ENCODE measurements around the gene MSH4. TPM values are rescaled to one million over a fixed set of nuclear protein-coding genes. Genes with fewer than 3 reads are reported as not detected.

Gene MSH4
- total RNA-seq, 1 experiment from 2014 or later, result 0.33 TPM

DNA sequence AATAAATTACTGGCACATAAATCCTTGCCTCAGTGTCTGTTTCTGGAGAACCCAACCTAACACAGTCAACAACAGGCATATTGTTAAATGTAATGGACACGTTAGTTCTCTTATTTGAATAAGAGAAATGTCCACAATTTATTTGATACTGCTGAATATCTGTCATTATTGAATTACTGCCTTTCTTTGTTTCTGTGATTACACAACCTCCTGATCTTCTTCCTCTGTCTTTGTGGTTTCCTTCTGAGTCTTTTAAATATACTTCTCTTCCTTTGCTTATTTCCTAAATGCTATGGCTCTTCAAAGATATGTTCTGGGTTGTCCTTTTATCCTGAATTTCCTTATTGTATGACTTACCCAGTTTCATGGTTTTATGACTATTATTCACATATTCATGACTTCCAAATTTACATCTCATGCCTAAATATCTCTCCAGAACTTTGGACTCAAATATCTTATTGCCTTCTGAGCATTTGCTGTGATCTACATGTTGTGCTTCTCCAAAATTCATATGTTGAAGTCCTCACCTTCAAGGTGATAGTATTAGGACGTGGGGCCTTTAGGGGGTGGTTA lies 39.9 kb downstream of the MSH4 start:
- no peaks in the 10 kb centered on the region for H3K4me1 Mint-ChIP-seq
- H3K36me3 Mint-ChIP-seq, result no peaks in the 10 kb centered on the region
- H3K9me3 Mint-ChIP-seq, result peaks cover 32% of the 10 kb centered on the region
- ChIA-PET CTCF (no interaction called here), POLR2A (no interaction called here)
- H3K4me3 Mint-ChIP-seq, result no peak overlapping the region
- TF ChIP-seq SMAD3 (CRISPR knock-in tag; IDR thresholded peaks at IDR 0.05; ENCODE audit: borderline replicate concordance) (no peak), JUN (CRISPR knock-in tag; IDR thresholded peaks at IDR 0.05) (no peak), ZBTB21 (CRISPR knock-in tag; IDR thresholded peaks at IDR 0.05; ENCODE audit: borderline replicate concordance) (no peak)
- TF ChIP-seq, protein P1, sequence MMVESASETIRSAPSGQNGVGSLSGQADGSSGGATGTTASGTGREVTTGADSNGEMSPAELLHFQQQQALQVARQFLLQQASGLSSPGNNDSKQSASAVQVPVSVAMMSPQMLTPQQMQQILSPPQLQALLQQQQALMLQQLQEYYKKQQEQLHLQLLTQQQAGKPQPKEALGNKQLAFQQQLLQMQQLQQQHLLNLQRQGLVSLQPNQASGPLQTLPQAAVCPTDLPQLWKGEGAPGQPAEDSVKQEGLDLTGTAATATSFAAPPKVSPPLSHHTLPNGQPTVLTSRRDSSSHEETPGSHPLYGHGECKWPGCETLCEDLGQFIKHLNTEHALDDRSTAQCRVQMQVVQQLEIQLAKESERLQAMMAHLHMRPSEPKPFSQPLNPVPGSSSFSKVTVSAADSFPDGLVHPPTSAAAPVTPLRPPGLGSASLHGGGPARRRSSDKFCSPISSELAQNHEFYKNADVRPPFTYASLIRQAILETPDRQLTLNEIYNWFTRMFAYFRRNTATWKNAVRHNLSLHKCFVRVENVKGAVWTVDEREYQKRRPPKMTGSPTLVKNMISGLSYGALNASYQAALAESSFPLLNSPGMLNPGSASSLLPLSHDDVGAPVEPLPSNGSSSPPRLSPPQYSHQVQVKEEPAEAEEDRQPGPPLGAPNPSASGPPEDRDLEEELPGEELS (CRISPR knock-in tag; IDR thresholded peaks at IDR 0.05), result no peak
- DNase-seq (ENCODE audit: low spot score), result no peak
- no peak for ATAC-seq
- no peak overlapping the region for H3K27ac Mint-ChIP-seq
- peaks cover 6% of the 10 kb centered on the region for H3K27me3 Mint-ChIP-seq (ENCODE audit: low read depth)

DNA sequence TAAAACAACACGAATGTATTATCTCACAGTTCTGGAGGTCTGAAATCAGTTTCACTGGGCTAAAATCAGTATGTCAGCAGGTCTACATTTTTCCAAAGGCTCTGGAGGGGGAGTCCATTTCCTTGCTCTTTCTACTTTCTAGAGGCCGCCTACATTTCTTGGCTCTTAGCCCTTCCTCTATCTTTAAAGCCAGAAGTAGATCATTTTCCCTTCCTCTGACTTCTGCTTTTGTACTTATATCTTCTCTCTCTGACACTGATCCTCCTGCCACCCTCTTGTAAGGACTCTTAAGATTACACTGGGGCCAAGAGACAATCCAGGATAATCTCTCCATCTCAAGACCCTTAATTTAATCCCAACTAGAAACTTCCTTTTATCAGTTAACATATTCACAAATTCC lies 41.4 kb downstream of the MSH4 start:
- H3K4me3 Mint-ChIP-seq, result no peak overlapping the region
- DNase-seq (ENCODE audit: low spot score) (no peak), ATAC-seq (no peak)
- TF ChIP-seq, protein P2, sequence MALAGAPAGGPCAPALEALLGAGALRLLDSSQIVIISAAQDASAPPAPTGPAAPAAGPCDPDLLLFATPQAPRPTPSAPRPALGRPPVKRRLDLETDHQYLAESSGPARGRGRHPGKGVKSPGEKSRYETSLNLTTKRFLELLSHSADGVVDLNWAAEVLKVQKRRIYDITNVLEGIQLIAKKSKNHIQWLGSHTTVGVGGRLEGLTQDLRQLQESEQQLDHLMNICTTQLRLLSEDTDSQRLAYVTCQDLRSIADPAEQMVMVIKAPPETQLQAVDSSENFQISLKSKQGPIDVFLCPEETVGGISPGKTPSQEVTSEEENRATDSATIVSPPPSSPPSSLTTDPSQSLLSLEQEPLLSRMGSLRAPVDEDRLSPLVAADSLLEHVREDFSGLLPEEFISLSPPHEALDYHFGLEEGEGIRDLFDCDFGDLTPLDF (CRISPR knock-in tag; IDR thresholded peaks at IDR 0.05), result no peak
- TF ChIP-seq NR3C1 (CRISPR knock-in tag; conservative IDR thresholded peaks at IDR 0.05; ENCODE audit: low read depth) (no peak), SOX15 (CRISPR knock-in tag; IDR thresholded peaks at IDR 0.05) (no peak)
- TF ChIP-seq, protein P3, sequence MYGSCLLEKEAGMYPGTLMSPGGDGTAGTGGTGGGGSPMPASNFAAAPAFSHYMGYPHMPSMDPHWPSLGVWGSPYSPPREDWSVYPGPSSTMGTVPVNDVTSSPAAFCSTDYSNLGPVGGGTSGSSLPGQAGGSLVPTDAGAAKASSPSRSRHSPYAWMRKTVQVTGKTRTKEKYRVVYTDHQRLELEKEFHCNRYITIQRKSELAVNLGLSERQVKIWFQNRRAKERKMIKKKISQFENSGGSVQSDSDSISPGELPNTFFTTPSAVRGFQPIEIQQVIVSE (CRISPR knock-in tag; IDR thresholded peaks at IDR 0.05; ENCODE audit: borderline replicate concordance), result no peak
- ChIA-PET CTCF (no interaction called here), POLR2A (no interaction called here)
- H3K27me3 Mint-ChIP-seq (ENCODE audit: low read depth), result peaks cover 3% of the 10 kb centered on the region
- H3K9me3 Mint-ChIP-seq, result peaks cover 19% of the 10 kb centered on the region
- no peak overlapping the region for H3K27ac Mint-ChIP-seq
- no peaks in the 10 kb centered on the region for H3K36me3 Mint-ChIP-seq
- no peaks in the 10 kb centered on the region for H3K4me1 Mint-ChIP-seq

DNA sequence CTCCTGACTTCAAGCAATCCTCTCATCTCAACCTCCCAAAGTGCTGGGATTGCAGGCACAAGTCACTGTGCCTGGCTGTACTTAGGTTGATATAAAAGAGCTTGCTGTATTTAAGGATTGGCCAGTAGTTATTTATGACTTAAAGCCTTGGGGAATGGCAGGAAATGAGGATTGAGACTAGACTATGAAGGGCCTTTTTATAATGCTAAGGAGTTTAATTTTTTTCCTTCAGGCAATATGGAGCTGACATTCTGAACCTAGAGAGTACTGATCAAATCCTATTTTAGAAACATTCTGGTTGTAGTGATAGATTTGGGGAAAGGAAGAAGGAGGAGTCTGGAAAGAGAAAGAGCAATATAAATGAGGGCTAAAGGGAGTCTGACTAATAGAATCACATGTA lies 44.7 kb downstream of the MSH4 start:
- DNase-seq (ENCODE audit: low spot score) (no peak), ATAC-seq (no peak)
- H3K4me3 Mint-ChIP-seq, result no peak overlapping the region
- no peaks in the 10 kb centered on the region for H3K27me3 Mint-ChIP-seq (ENCODE audit: low read depth)
- no peak overlapping the region for H3K27ac Mint-ChIP-seq
- H3K36me3 Mint-ChIP-seq, result no peaks in the 10 kb centered on the region
- peaks cover 8% of the 10 kb centered on the region for H3K9me3 Mint-ChIP-seq
- H3K4me1 Mint-ChIP-seq, result no peaks in the 10 kb centered on the region
- CTCF ChIA-PET, result no interaction called here
- POLR2A ChIA-PET, result no interaction called here
- TF ChIP-seq, protein P4, sequence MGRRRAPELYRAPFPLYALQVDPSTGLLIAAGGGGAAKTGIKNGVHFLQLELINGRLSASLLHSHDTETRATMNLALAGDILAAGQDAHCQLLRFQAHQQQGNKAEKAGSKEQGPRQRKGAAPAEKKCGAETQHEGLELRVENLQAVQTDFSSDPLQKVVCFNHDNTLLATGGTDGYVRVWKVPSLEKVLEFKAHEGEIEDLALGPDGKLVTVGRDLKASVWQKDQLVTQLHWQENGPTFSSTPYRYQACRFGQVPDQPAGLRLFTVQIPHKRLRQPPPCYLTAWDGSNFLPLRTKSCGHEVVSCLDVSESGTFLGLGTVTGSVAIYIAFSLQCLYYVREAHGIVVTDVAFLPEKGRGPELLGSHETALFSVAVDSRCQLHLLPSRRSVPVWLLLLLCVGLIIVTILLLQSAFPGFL (CRISPR knock-in tag; IDR thresholded peaks at IDR 0.05; ENCODE audit: borderline replicate concordance), result no peak
- TF ChIP-seq, protein P5, sequence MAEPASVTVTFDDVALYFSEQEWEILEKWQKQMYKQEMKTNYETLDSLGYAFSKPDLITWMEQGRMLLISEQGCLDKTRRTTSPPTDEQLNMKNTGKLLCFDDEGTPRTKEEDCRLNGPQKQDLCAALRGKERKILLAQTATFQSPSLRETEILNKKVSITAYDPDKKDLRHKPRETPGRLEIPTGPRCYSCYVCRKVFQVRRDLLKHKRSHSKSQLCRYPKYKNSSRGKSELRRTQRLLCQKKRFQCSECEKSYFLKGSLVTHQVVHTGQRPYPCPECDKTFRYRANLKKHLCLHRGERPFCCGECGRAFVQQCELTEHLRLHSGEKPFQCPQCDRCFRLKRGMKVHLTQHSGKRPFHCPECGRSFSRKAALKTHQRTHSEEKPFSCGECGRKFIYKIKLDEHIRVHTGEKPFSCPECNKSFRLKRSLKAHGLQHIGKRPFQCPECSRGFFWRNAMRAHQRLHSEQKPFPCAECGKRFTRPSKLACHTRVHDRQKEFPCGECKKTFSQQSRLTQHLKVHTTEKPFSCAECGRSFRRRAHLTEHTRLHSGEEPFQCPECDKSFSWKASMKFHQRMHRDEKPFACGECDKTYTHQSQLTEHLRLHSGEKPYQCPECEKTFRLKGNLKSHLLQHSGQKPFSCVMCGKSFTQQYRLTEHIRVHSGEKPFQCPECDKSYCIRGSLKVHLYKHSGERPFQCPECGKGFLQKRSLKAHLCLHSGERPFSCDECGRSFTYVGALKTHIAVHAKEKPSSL (CRISPR knock-in tag; conservative IDR thresholded peaks at IDR 0.05), result no peak
- TF ChIP-seq, protein P6, sequence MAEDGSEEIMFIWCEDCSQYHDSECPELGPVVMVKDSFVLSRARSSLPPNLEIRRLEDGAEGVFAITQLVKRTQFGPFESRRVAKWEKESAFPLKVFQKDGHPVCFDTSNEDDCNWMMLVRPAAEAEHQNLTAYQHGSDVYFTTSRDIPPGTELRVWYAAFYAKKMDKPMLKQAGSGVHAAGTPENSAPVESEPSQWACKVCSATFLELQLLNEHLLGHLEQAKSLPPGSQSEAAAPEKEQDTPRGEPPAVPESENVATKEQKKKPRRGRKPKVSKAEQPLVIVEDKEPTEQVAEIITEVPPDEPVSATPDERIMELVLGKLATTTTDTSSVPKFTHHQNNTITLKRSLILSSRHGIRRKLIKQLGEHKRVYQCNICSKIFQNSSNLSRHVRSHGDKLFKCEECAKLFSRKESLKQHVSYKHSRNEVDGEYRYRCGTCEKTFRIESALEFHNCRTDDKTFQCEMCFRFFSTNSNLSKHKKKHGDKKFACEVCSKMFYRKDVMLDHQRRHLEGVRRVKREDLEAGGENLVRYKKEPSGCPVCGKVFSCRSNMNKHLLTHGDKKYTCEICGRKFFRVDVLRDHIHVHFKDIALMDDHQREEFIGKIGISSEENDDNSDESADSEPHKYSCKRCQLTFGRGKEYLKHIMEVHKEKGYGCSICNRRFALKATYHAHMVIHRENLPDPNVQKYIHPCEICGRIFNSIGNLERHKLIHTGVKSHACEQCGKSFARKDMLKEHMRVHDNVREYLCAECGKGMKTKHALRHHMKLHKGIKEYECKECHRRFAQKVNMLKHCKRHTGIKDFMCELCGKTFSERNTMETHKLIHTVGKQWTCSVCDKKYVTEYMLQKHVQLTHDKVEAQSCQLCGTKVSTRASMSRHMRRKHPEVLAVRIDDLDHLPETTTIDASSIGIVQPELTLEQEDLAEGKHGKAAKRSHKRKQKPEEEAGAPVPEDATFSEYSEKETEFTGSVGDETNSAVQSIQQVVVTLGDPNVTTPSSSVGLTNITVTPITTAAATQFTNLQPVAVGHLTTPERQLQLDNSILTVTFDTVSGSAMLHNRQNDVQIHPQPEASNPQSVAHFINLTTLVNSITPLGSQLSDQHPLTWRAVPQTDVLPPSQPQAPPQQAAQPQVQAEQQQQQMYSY (CRISPR knock-in tag; IDR thresholded peaks at IDR 0.05), result no peak
- TF ChIP-seq GTF2I (CRISPR knock-in tag; conservative IDR thresholded peaks at IDR 0.05) (no peak), FOXK1 (CRISPR knock-in tag; IDR thresholded peaks at IDR 0.05) (no peak), TP53 (CRISPR knock-in tag; IDR thresholded peaks at IDR 0.05) (no peak), OVOL2 (CRISPR knock-in tag; IDR thresholded peaks at IDR 0.05; ENCODE audit: borderline replicate concordance) (no peak)
- TF ChIP-seq, protein P7, sequence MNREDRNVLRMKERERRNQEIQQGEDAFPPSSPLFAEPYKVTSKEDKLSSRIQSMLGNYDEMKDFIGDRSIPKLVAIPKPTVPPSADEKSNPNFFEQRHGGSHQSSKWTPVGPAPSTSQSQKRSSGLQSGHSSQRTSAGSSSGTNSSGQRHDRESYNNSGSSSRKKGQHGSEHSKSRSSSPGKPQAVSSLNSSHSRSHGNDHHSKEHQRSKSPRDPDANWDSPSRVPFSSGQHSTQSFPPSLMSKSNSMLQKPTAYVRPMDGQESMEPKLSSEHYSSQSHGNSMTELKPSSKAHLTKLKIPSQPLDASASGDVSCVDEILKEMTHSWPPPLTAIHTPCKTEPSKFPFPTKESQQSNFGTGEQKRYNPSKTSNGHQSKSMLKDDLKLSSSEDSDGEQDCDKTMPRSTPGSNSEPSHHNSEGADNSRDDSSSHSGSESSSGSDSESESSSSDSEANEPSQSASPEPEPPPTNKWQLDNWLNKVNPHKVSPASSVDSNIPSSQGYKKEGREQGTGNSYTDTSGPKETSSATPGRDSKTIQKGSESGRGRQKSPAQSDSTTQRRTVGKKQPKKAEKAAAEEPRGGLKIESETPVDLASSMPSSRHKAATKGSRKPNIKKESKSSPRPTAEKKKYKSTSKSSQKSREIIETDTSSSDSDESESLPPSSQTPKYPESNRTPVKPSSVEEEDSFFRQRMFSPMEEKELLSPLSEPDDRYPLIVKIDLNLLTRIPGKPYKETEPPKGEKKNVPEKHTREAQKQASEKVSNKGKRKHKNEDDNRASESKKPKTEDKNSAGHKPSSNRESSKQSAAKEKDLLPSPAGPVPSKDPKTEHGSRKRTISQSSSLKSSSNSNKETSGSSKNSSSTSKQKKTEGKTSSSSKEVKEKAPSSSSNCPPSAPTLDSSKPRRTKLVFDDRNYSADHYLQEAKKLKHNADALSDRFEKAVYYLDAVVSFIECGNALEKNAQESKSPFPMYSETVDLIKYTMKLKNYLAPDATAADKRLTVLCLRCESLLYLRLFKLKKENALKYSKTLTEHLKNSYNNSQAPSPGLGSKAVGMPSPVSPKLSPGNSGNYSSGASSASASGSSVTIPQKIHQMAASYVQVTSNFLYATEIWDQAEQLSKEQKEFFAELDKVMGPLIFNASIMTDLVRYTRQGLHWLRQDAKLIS (CRISPR knock-in tag; IDR thresholded peaks at IDR 0.05; ENCODE audit: borderline replicate concordance), result no peak

All from WTC11 (cell line).